GM19025 (cell line): Measurements from ENCODE around the gene PMAIP1.
A peak's percentile ranks its signal among the peaks of the same experiment; 100 is the strongest.
"Not testable (repeated sequence)": the region's sequence is repeated elsewhere in the genome, so short reads cannot be mapped to it uniquely, and the experiment has no call there.

Experiments used
- ATAC-seq: cut with Tn5 transposase; IDR thresholded peaks from one replicate; pipeline ENCODE4 v1.9.1; 2021; ENCODE audit warnings: mild to moderate bottlenecking, low read depth, moderate library complexity; ENCODE audit not compliant: unreplicated experiment

The PMAIP1 gene

GRCh38 chr18:59881728-59882656, 17.8 kb upstream of the PMAIP1 start:
- no peak for ATAC-seq

- ATAC-seq, result no peak
Measured at GRCh38 chr18:59884351-59884750, 15.4 kb upstream of the PMAIP1 start.

- peak; percentile 81 for ATAC-seq
Measured at GRCh38 chr18:59885579-59886163, 14.1 kb upstream of the PMAIP1 start.

GRCh38 chr18:59886399-59886798, 13.4 kb upstream of the PMAIP1 start:
- ATAC-seq, result not testable (repeated sequence)

GRCh38 chr18:59892123-59892522, 7.7 kb upstream of the PMAIP1 start:
- no peak for ATAC-seq

- ATAC-seq, result no peak
Measured at GRCh38 chr18:59893971-59894370, 5.8 kb upstream of the PMAIP1 start.

GRCh38 chr18:59897321-59897954, 2.4 kb upstream of the PMAIP1 start:
- no peak for ATAC-seq

GRCh38 chr18:59898093-59898492, 1.7 kb upstream of the PMAIP1 start:
- ATAC-seq, result no peak

GRCh38 chr18:59898609-59899297, 1.0 kb upstream of the PMAIP1 start:
- ATAC-seq, result no peak

- peak; percentile 21 for ATAC-seq
Measured at GRCh38 chr18:59900222-59901128, 679 bp downstream of the PMAIP1 start.

GRCh38 chr18:59902131-59902992, 2.6 kb downstream of the PMAIP1 start:
- ATAC-seq, result no peak

GRCh38 chr18:59902993-59903610, 3.3 kb downstream of the PMAIP1 start:
- ATAC-seq, result no peak

GRCh38 chr18:59904011-59904601, 4.3 kb downstream of the PMAIP1 start:
- ATAC-seq, result no peak

GRCh38 chr18:59905686-59906091, 5.9 kb downstream of the PMAIP1 start:
- no peak for ATAC-seq

GRCh38 chr18:59906203-59906602, 6.4 kb downstream of the PMAIP1 start:
- no peak for ATAC-seq

GRCh38 chr18:59907172-59907571, 7.4 kb downstream of the PMAIP1 start:
- peak; percentile 31 for ATAC-seq

- no peak for ATAC-seq
Measured at GRCh38 chr18:59907660-59908059, 7.9 kb downstream of the PMAIP1 start.

GRCh38 chr18:59908799-59909198, 9.0 kb downstream of the PMAIP1 start:
- ATAC-seq, result no peak
